H9 (cell line): ENCODE data around the gene HAGHL. TPM values are rescaled to one million over a fixed set of nuclear protein-coding genes. Genes with fewer than 3 reads are reported as not detected.

Experiments
- DNase-seq: peaks from one replicate; pipeline ENCODE4 v3.0.0-alpha.2; 2017
- H2AFZ ChIP-seq: one replicate; pipeline ENCODE4 v1.6.1; 2013; ENCODE audit warnings: mild to moderate bottlenecking, low read length, control low read depth, moderate library complexity
- H2AK5ac ChIP-seq: 2 replicates; pipeline ENCODE4 v1.6.1; 2013; ENCODE audit warnings: low read length, control low read depth, mixed read lengths; ENCODE audit not compliant: insufficient read length
- H2BK120ac ChIP-seq: one replicate; pipeline ENCODE4 v1.6.1; 2013; ENCODE audit warnings: low read depth, mild to moderate bottlenecking, low read length, control low read depth, inconsistent platforms; ENCODE audit not compliant: poor library complexity, severe bottlenecking
- H2BK12ac ChIP-seq: 2 replicates; pipeline ENCODE4 v1.6.1; 2013; ENCODE audit warnings: low read length, control low read depth, mixed read lengths, low read depth; ENCODE audit not compliant: insufficient read length
- H2BK15ac ChIP-seq: 2 replicates; pipeline ENCODE4 v1.6.1; 2013; ENCODE audit warnings: low read depth, low read length, control low read depth
- H2BK20ac ChIP-seq: one replicate; pipeline ENCODE4 v1.6.1; 2013; ENCODE audit warnings: low read depth, mild to moderate bottlenecking, low read length, control low read depth, inconsistent platforms; ENCODE audit not compliant: poor library complexity, severe bottlenecking
- H2BK5ac ChIP-seq: 2 replicates; pipeline ENCODE4 v1.6.1; 2013; ENCODE audit warnings: low read length, control low read depth, mixed read lengths; ENCODE audit not compliant: insufficient read length
- H3K14ac ChIP-seq: 2 replicates; pipeline ENCODE4 v1.6.1; 2013; ENCODE audit warnings: low read length, control low read depth; ENCODE audit not compliant: insufficient read depth
- H3K18ac ChIP-seq: 2 replicates; pipeline ENCODE4 v1.6.1; 2013; ENCODE audit warnings: low read depth, mild to moderate bottlenecking, mixed read lengths, low read length, control low read depth; ENCODE audit not compliant: insufficient read length
- H3K23ac ChIP-seq: 2 replicates; pipeline ENCODE4 v1.6.1; 2013; ENCODE audit warnings: low read length, control low read depth, mixed read lengths, low read depth; ENCODE audit not compliant: insufficient read length
- H3K23me2 ChIP-seq: 2 replicates; pipeline ENCODE4 v1.6.1; 2013; ENCODE audit warnings: low read depth, mild to moderate bottlenecking, mixed read lengths, low read length, control low read depth; ENCODE audit not compliant: insufficient read length, poor library complexity, severe bottlenecking
- H3K27ac ChIP-seq: 2 replicates; pipeline ENCODE4 v1.5.1; 2013; ENCODE audit warnings: low read length, control low read depth, mixed read lengths, low read depth; ENCODE audit not compliant: insufficient read length
- H3K27me3 ChIP-seq: 2 replicates; pipeline ENCODE4 v1.6.1; 2013; ENCODE audit warnings: low read length, control low read depth, inconsistent platforms; ENCODE audit not compliant: insufficient read depth
- H3K4ac ChIP-seq: 2 replicates; pipeline ENCODE4 v1.6.1; 2013; ENCODE audit warnings: low read depth, mild to moderate bottlenecking, control low read depth, inconsistent platforms, low read length, moderate library complexity
- H3K4me1 ChIP-seq: 2 replicates; pipeline ENCODE4 v1.6.1; 2013; ENCODE audit warnings: low read length, control low read depth, inconsistent platforms; ENCODE audit not compliant: insufficient read depth
- H3K4me2 ChIP-seq: 2 replicates; pipeline ENCODE4 v1.6.1; 2013; ENCODE audit warnings: low read length, control low read depth, mixed read lengths; ENCODE audit not compliant: insufficient read length, insufficient read depth
- H3K56ac ChIP-seq: 2 replicates; pipeline ENCODE4 v1.6.1; 2013; ENCODE audit warnings: low read depth, mild to moderate bottlenecking, mixed read lengths, low read length, control low read depth; ENCODE audit not compliant: insufficient read length
- H3K79me1 ChIP-seq: 2 replicates; pipeline ENCODE4 v1.6.1; 2013; ENCODE audit warnings: low read depth, mild to moderate bottlenecking, moderate library complexity, low read length, control low read depth, inconsistent platforms; ENCODE audit not compliant: insufficient read depth, poor library complexity, severe bottlenecking
- H3K79me2 ChIP-seq: 2 replicates; pipeline ENCODE4 v1.6.1; 2013; ENCODE audit warnings: low read length, control low read depth, inconsistent platforms; ENCODE audit not compliant: insufficient read depth
- H3K9ac ChIP-seq: 2 replicates; pipeline ENCODE4 v1.6.1; 2013; ENCODE audit warnings: low read length, control low read depth, mixed read lengths; ENCODE audit not compliant: insufficient read length; ENCODE audit errors: extremely low read depth
- H3K9me3 ChIP-seq: one replicate; pipeline ENCODE4 v1.6.1; 2013; ENCODE audit warnings: low read depth, low read length, inconsistent platforms; ENCODE audit not compliant: control insufficient read depth
- H3T11ph ChIP-seq: one replicate; pipeline ENCODE4 v1.6.1; 2013; ENCODE audit warnings: mild to moderate bottlenecking, low read length, control low read depth, inconsistent platforms
- H4K20me1 ChIP-seq: one replicate; pipeline ENCODE4 v1.6.1; 2013; ENCODE audit not compliant: control insufficient read depth, insufficient read length, insufficient read depth
- H4K5ac ChIP-seq: 2 replicates; pipeline ENCODE4 v1.6.1; 2013; ENCODE audit warnings: low read depth, mild to moderate bottlenecking, mixed read lengths, low read length, control low read depth; ENCODE audit not compliant: insufficient read length
- H4K8ac ChIP-seq: replicated peaks from 2 replicates; pipeline ENCODE4 v1.6.1; 2013; ENCODE audit warnings: low read length, control low read depth, mixed read lengths, low read depth; ENCODE audit not compliant: insufficient read length
- H4K91ac ChIP-seq: 2 replicates; pipeline ENCODE4 v1.6.1; 2013; ENCODE audit warnings: low read depth, mild to moderate bottlenecking, moderate library complexity, mixed read lengths, low read length, control low read depth; ENCODE audit not compliant: insufficient read length
- H3K27ac Mint-ChIP-seq, 3 experiments: 2 replicates in 2 of 3; 3 replicates in 1 of 3; pipeline ENCODE4 v1.8.0; 2020 to 2021; ENCODE audit warnings: mixed read lengths in 3 of 3, mild to moderate bottlenecking in 1 of 3, moderate library complexity in 1 of 3
- H3K27me3 Mint-ChIP-seq: 2 replicates; pipeline ENCODE4 v1.8.0; 2021; ENCODE audit warnings: low read depth, mild to moderate bottlenecking, moderate library complexity, mixed read lengths
- H3K36me3 Mint-ChIP-seq, 3 experiments: 2 replicates in 2 of 3; 3 replicates in 1 of 3; pipeline ENCODE4 v1.8.0; 2020 to 2021; ENCODE audit warnings: low read depth in 3 of 3, mixed read lengths in 3 of 3; ENCODE audit not compliant: insufficient read depth in 1 of 3
- H3K4me1 Mint-ChIP-seq, 2 experiments: 2 replicates each; pipeline ENCODE4 v1.8.0; 2020; ENCODE audit warnings: mixed read lengths in 2 of 2
- H3K4me3 Mint-ChIP-seq, 2 experiments: 2 replicates in 1 of 2; 3 replicates in 1 of 2; pipeline ENCODE4 v1.8.0; 2020 to 2021; ENCODE audit warnings: mild to moderate bottlenecking in 2 of 2, mixed read lengths in 2 of 2, moderate library complexity in 1 of 2
- H3K9me3 Mint-ChIP-seq, 2 experiments: 2 replicates in 1 of 2; 3 replicates in 1 of 2; pipeline ENCODE4 v1.8.0; 2020; ENCODE audit warnings: mild to moderate bottlenecking in 2 of 2, mixed read lengths in 2 of 2, moderate library complexity in 1 of 2
- CTCF ChIP-seq: fragments of 200-600 bp; sonication (generic); conservative IDR thresholded peaks from 3 replicates; pipeline ENCODE4 v1.8.0; 2021; ENCODE audit warnings: antibody characterized with exemption, mild to moderate bottlenecking
- WGBS: extraction: QIAGEN DNeasy Blood & Tissue Kit; methylation state at CpG from one replicate; pipeline ENCODE4 v1.1.7; 2013; ENCODE audit warnings: missing lambda C conversion rate, low lambda C conversion rate, mixed read lengths; ENCODE audit not compliant: insufficient read length; ENCODE audit errors: extremely low coverage; 5-methylcytosine and 5-hydroxymethylcytosine counted together
- total RNA-seq: library from RNA; stranded (reverse); gene quantifications from 2 replicates; pipeline ENCODE4 v1.2.1, GENCODE V29; 2021

The HAGHL gene
- total RNA-seq, 1 experiment from 2014 or later, result 25.2 TPM

- Mint-ChIP-seq H3K4me1 (peaks cover 14 to 28% of the 10 kb centered on the region in 2 experiments), H3K27me3 (peaks cover 25% of the 10 kb centered on the region), H3K27ac (peak overlapping the region in 1 of 3 experiments; percentile 79; a peak in 2 of 7 replicates), H3K36me3 (peaks cover 0 to 5% (median 3%) of the 10 kb centered on the region in 3 experiments; a peak in 1 of 7 replicates), H3K4me3 (peak overlapping the region; percentile 72 to 88), H3K9me3 (no peaks in the 10 kb centered on the region)
- Histone ChIP-seq H2BK5ac (no peak overlapping the region), H4K8ac (no peak overlapping the region), H2BK12ac (no peak overlapping the region), H3K27me3 (no peaks in the 10 kb centered on the region; the same call in 1 of the 2 replicates), H3T11ph (no peak overlapping the region), H3K23ac (no peak overlapping the region), H3K9me3 (no peaks in the 10 kb centered on the region), H2BK20ac (no peak overlapping the region), H2AK5ac (no peak overlapping the region), H3K4ac (no peak overlapping the region), H3K27ac (no peak overlapping the region), H4K5ac (no peak overlapping the region), H3K23me2 (peaks cover 10% of the 10 kb centered on the region), H2BK120ac (no peak overlapping the region), H3K4me1 (no peaks in the 10 kb centered on the region), H3K79me1 (no peaks in the 10 kb centered on the region), H3K14ac (no peak overlapping the region), H4K20me1 (no peaks in the 10 kb centered on the region), H2AFZ (no peak overlapping the region), H3K9ac (no peak overlapping the region), H4K91ac (no peak overlapping the region), H3K4me2 (peak overlapping the region; percentile 59), H3K56ac (no peak overlapping the region), H2BK15ac (no peak overlapping the region), H3K79me2 (no peaks in the 10 kb centered on the region), H3K18ac (no peak overlapping the region)
- no peak for DNase-seq
- WGBS, result no CpG with 5 or more reads among the region's 16 CpGs
- peak; percentile 38; the same call in 2 of the 3 replicates for TF ChIP-seq CTCF
These were observed 7.0 kb upstream of the HAGHL start for GRCh38 chr16:719815-720446.
